PC-9 (cell line): Measurements from ENCODE around the gene MPZL2. TPM values are rescaled to one million over a fixed set of nuclear protein-coding genes. Genes with fewer than 3 reads are reported as not detected.

Experiments used
- BruUV-seq: library from RNA; stranded (reverse); fragments of 400-500 nt; replicated peaks from 2 replicates; lab custom pipeline; 2021; lab: Mats Ljungman, UMichigan
- CTCF ChIA-PET: fragments of 300-600 bp; sonication (Branson Sonifier 250); formaldehyde crosslinking; loops from one replicate; lab custom pipeline; 2022; ENCODE audit warnings: antibody characterized with exemption; lab: Charles Lee
- POLR2A ChIA-PET: fragments of 300-600 bp; sonication (Branson Sonifier 250); formaldehyde crosslinking; loops from one replicate; lab custom pipeline; 2022; ENCODE audit warnings: antibody characterized with exemption; ENCODE audit not compliant: unreplicated experiment; lab: Charles Lee
- DNase-seq, 2 experiments: peaks; one replicate each; pipeline versions ENCODE4 v3.0.0 to v3.0.0-alpha.2; 2015 to 2022; ENCODE audit warnings: mixed read lengths in 1 of 2
- H2AFZ ChIP-seq: fragments of 200-600 bp; sonication (generic); 2 replicates; pipeline ENCODE4 v1.8.1; 2017; ENCODE audit warnings: antibody characterized with exemption
- H3F3A ChIP-seq: fragments of 200-600 bp; sonication (generic); 2 replicates; pipeline ENCODE4 v1.8.1; 2017; ENCODE audit warnings: antibody characterized with exemption, mild to moderate bottlenecking, low read depth; ENCODE audit not compliant: insufficient read depth
- H3K27ac ChIP-seq: fragments of 200-600 bp; sonication (generic); 2 replicates; pipeline ENCODE4 v1.6.1; 2016; ENCODE audit warnings: mixed run types
- H3K27me3 ChIP-seq: fragments of 200-600 bp; sonication (generic); 2 replicates; pipeline ENCODE4 v1.6.1; 2016; ENCODE audit warnings: low read depth, mixed run types; ENCODE audit not compliant: insufficient read depth
- H3K36me3 ChIP-seq: fragments of 200-600 bp; sonication (generic); 2 replicates; pipeline ENCODE4 v1.6.1; 2016; ENCODE audit warnings: low read depth, mixed run types
- H3K4me1 ChIP-seq: fragments of 200-600 bp; sonication (generic); replicated peaks from 2 replicates; pipeline ENCODE4 v1.6.1; 2016; ENCODE audit warnings: mixed run types; ENCODE audit not compliant: insufficient read depth
- H3K4me2 ChIP-seq: fragments of 200-600 bp; sonication (generic); 2 replicates; pipeline ENCODE4 v1.6.1; 2017; ENCODE audit warnings: mixed run types
- H3K4me3 ChIP-seq: fragments of 200-600 bp; sonication (generic); 2 replicates; pipeline ENCODE4 v1.6.1; 2016; ENCODE audit warnings: mixed run types
- H3K79me2 ChIP-seq: fragments of 200-600 bp; sonication (generic); 2 replicates; pipeline ENCODE4 v1.6.1; 2017; ENCODE audit warnings: low read depth, mixed run types
- H3K9me2 ChIP-seq: fragments of 200-600 bp; sonication (generic); 2 replicates; pipeline ENCODE4 v1.8.1; 2017; ENCODE audit warnings: mild to moderate bottlenecking; ENCODE audit not compliant: insufficient read depth
- H3K9me3 ChIP-seq: fragments of 200-600 bp; sonication (generic); 2 replicates; pipeline ENCODE4 v1.8.1; 2016; ENCODE audit warnings: low read depth; ENCODE audit not compliant: insufficient read depth
- H4K20me1 ChIP-seq: fragments of 200-600 bp; sonication (generic); 2 replicates; pipeline ENCODE4 v1.8.1; 2017; ENCODE audit not compliant: insufficient read depth
- CTCF ChIP-seq: fragments of 200-600 bp; sonication (generic); conservative IDR thresholded peaks from 2 replicates; pipeline ENCODE4 v1.6.1; 2017; ENCODE audit warnings: mixed run types, antibody characterized with exemption, mild to moderate bottlenecking, moderate library complexity
- EZH2 ChIP-seq: fragments of 200-600 bp; sonication (generic); IDR thresholded peaks from 2 replicates; pipeline ENCODE4 v1.8.0; 2017; ENCODE audit warnings: antibody characterized with exemption, low read depth
- intact Hi-C: fragments of 100-400 bp; cut with micrococcal nuclease; formaldehyde crosslinking; loops from one replicate; pipeline ENCODE4 v1.10.0; 2022; ENCODE audit not compliant: unreplicated experiment
- total RNA-seq: library from RNA; stranded (reverse); gene quantifications from 2 replicates; pipeline ENCODE4 v1.2.3, GENCODE V29; 2021

MPZL2 gene
- total RNA-seq, 1 experiment from 2014 or later: 43.1 TPM

DNA sequence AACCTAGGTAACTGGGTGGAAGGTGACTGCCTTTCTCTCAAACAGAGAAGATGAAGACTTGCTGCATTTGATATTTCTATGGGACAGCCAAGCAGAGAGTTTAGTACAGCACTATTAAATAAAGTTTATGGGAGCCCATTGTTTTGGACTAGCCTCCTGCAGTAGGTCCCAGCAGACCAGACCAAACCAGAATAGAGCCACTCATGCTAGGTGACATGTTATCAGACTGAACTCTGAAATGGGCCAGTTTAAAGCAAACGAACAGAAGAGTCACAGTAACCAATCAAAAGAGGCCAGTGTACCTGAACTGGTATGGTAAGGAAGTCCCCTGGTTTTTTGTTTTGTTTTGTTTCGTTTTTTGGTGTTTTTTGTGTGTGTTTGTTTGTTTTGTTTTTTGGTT lies 7.9 kb upstream of the MPZL2 start:
- TF ChIP-seq CTCF (no peak), EZH2 (no peak)
- DNase-seq: no peak
- no peaks in the 10 kb centered on the region for H3K9me3 ChIP-seq
- BruUV-seq: no TSS peak
- ChIA-PET POLR2A (no interaction called here), CTCF (no interaction called here)
- H3F3A ChIP-seq: peaks cover 18% of the 10 kb centered on the region
- H3K4me1 ChIP-seq: peaks cover 34% of the 10 kb centered on the region
- intact Hi-C loops: no loop called here
- no peaks in the 10 kb centered on the region for H4K20me1 ChIP-seq
- no peaks in the 10 kb centered on the region for H3K27me3 ChIP-seq
- H3K36me3 ChIP-seq: no peaks in the 10 kb centered on the region
- no peak overlapping the region for H3K4me2 ChIP-seq
- no peaks in the 10 kb centered on the region; the same call in 1 of the 2 replicates for H3K9me2 ChIP-seq
- H2AFZ ChIP-seq: no peak overlapping the region
- H3K27ac ChIP-seq: no peak overlapping the region
- H3K4me3 ChIP-seq: no peak overlapping the region
- H3K79me2 ChIP-seq: no peaks in the 10 kb centered on the region

DNA sequence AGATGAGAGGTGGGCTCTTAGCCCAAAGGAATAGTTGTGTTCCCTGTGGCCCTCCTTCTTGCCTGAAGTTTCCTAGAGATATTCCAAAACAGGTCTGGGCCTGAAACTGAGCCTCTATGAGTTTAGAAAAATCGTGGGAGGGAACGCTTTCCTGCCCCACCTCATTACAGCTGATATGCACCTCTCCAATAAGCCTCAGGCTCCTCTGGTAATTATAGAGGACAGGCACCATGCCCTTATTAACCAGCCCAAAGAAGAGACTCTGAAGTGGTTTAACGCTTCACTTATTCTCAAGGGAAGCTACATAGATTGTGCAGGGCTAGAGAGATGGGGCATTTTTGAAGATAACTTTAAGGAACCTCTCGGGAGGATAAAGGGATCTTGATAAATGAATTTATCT lies 3.4 kb upstream of the MPZL2 start:
- BruUV-seq: no TSS peak
- no peaks in the 10 kb centered on the region for H3K9me3 ChIP-seq
- DNase-seq: peak in 1 of 2 experiments; percentile 20
- intact Hi-C loops: no loop called here
- H4K20me1 ChIP-seq: no peaks in the 10 kb centered on the region
- CTCF ChIA-PET: no interaction called here
- H3K79me2 ChIP-seq: peaks cover 13% of the 10 kb centered on the region
- H3K9me2 ChIP-seq: no peaks in the 10 kb centered on the region; the same call in 1 of the 2 replicates
- TF ChIP-seq CTCF (no peak), EZH2 (no peak)
- POLR2A ChIA-PET: interaction anchor here (0.6 kb wide), 1 partner anchor 59 kb away, joined by 3 read pairs; no protein-coding TSS in a partner anchor
- no peak overlapping the region for H3K4me2 ChIP-seq
- H3K27me3 ChIP-seq: no peaks in the 10 kb centered on the region
- no peak overlapping the region for H3K27ac ChIP-seq
- H3K4me3 ChIP-seq: no peak overlapping the region
- H2AFZ ChIP-seq: no peak overlapping the region
- peaks cover 39% of the 10 kb centered on the region for H3F3A ChIP-seq
- peaks cover 35% of the 10 kb centered on the region for H3K4me1 ChIP-seq
- no peaks in the 10 kb centered on the region for H3K36me3 ChIP-seq

GRCh38 chr11:118265954-118266353 lies 1.9 kb upstream of the MPZL2 start:
- H3K4me3 ChIP-seq: no peak overlapping the region
- no peaks in the 10 kb centered on the region for H3K27me3 ChIP-seq
- CTCF ChIA-PET: interaction anchor here (0.6 to 0.8 kb wide), 2 partner anchors 11 to 14 kb away, joined by 5 to 7 read pairs; no protein-coding TSS in a partner anchor
- H3K36me3 ChIP-seq: peaks cover 12% of the 10 kb centered on the region
- intact Hi-C loops: no loop called here
- peak; percentile 69 to 71 for DNase-seq
- BruUV-seq: no TSS peak
- TF ChIP-seq CTCF (no peak), EZH2 (no peak)
- H3K79me2 ChIP-seq: peaks cover 24% of the 10 kb centered on the region
- peaks cover 39% of the 10 kb centered on the region for H3F3A ChIP-seq
- peaks cover 40% of the 10 kb centered on the region for H3K4me1 ChIP-seq
- no peaks in the 10 kb centered on the region; the same call in 1 of the 2 replicates for H3K9me2 ChIP-seq
- peak overlapping the region; percentile 88 for H3K4me2 ChIP-seq
- peak overlapping the region; percentile 92; the same call in 1 of the 2 replicates for H2AFZ ChIP-seq
- H3K27ac ChIP-seq: no peak overlapping the region; the same call in 1 of the 2 replicates
- POLR2A ChIA-PET: interaction anchor here (0.6 to 0.7 kb wide), 4 partner anchors 12 to 1381 kb away, joined by 3 to 4 read pairs (median 3); no protein-coding TSS in a partner anchor
- H4K20me1 ChIP-seq: no peaks in the 10 kb centered on the region
- H3K9me3 ChIP-seq: no peaks in the 10 kb centered on the region
